ENCODE data around the gene LMNTD1. TPM values are rescaled to one million over a fixed set of nuclear protein-coding genes. Genes with fewer than 3 reads are reported as not detected.
"Not testable (repeated sequence)": the region's sequence is repeated elsewhere in the genome, so short reads cannot be mapped to it uniquely, and the experiment has no call there.

The LMNTD1 gene, protein sequence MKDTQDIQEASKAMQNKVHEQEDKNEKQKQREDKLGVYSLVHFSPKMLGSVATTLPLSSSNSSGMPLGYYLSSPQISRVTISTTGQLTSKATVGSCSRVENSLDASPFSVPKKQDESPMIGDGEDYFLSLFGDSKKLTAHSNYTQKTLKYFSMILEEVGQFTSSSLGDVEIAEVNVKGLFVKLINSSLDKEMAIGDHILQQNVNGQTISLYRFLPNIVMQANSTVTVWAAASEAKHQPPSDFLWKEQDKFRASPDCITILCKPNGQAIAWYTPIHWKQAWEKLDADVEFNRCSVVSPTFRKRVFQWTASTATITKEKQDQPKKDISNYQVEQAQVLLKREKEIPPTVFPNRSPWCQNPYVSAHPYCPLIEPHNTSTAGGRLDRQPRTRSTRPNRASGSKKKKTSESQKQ
- 0.21 TPM for polyA plus RNA-seq (2013, experiment 1 of 2)
- 0.12 TPM for polyA plus RNA-seq (2013, experiment 2 of 2)

GRCh38 chr12:25553098-25553497 is at the start of gene LMNTD1:
Gene LMNTD1 (minus strand): TSS chr12:25553283. CDS start chr12:25552959, 324 bp downstream.
- H2BK120ac ChIP-seq (ENCODE audit: low read depth, low read length): no peak within 1 kb of the TSS
- no peak within 1 kb of the TSS for H3K23ac ChIP-seq (ENCODE audit: low read depth, low read length, poor library complexity)
- H3K27ac ChIP-seq (replicated peaks; ENCODE audit: low read length): no peak within 1 kb of the TSS
- no peak within 1 kb of the TSS for H4K8ac ChIP-seq (ENCODE audit: low read depth, low read length)
- H3K4me2 ChIP-seq (ENCODE audit: insufficient read depth, low read length, poor library complexity, severe bottlenecking): no peak within 1 kb of the TSS
- H2BK15ac ChIP-seq (ENCODE audit: low read length): no peak within 1 kb of the TSS
- no peaks in the 10 kb centered on the region for H3K79me1 ChIP-seq (ENCODE audit: low read depth, low read length)
- no peaks in the 10 kb centered on the region for H3K36me3 ChIP-seq (replicated peaks in 1 of 2; ENCODE audit: control insufficient read depth in 2 of 2, insufficient read depth in 2 of 2, low read length in 2 of 2)
- no peaks in the 10 kb centered on the region for H3K4me1 ChIP-seq (ENCODE audit: control insufficient read depth in 2 of 2, insufficient read depth in 1 of 2, low read depth in 1 of 2, low read length in 2 of 2)
- no CpG with 5 or more reads among the region's 1 CpG for WGBS, 2 donors (ENCODE audit: extremely low coverage in 2 of 2, insufficient read length in 2 of 2, insufficient replicate concordance in 1 of 2)
- H3K18ac ChIP-seq (ENCODE audit: low read length): no peak within 1 kb of the TSS
- no peak within 1 kb of the TSS for H2BK12ac ChIP-seq (ENCODE audit: low read length)
- no peak for DNase-seq (ENCODE audit: low spot score)
- no peak within 1 kb of the TSS for H3K14ac ChIP-seq (ENCODE audit: low read length)
- no peaks in the 10 kb centered on the region for H3K9me3 ChIP-seq (replicated peaks in 1 of 2; ENCODE audit: control insufficient read depth in 2 of 2, insufficient read depth in 1 of 2, low read depth in 1 of 2, low read length in 2 of 2)
- no peak within 1 kb of the TSS for H3K4me3 ChIP-seq (ENCODE audit: low read length in 2 of 2)
- H4K91ac ChIP-seq (ENCODE audit: low read depth, low read length, poor library complexity): no peak within 1 kb of the TSS
- H3K27me3 ChIP-seq (ENCODE audit: control insufficient read depth in 3 of 3, insufficient read depth in 3 of 3, low read depth in 1 of 3, low read length in 3 of 3): no peaks in the 10 kb centered on the region
- no peak within 1 kb of the TSS for H3K9ac ChIP-seq (ENCODE audit: low read depth, low read length, poor library complexity)
- no peak within 1 kb of the TSS for H2AK5ac ChIP-seq (ENCODE audit: low read depth, low read length)
- no peak within 1 kb of the TSS for H3K4ac ChIP-seq (ENCODE audit: low read length)
- H2BK5ac ChIP-seq (ENCODE audit: low read length): no peak within 1 kb of the TSS
- H2AFZ ChIP-seq (ENCODE audit: low read length): no peak within 1 kb of the TSS

DNA sequence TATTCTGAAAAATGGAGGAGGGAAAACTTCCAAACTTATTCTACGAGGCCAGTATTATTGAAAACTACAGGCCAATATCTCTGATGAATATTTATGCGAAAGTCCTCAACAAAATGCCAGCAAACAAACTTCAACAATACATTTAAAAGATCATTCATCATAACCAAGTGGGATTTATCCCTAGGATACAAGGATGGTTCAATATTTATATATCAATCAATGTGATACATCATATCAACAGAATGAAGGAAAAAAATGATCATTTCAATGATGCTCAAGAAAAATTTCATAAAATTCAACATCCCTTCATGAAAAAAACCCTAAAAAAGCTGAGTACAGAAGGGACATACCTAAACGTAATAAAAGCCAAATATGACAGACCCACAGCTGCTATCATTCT is 45.9 kb upstream of the LMNTD1 start:
- no peak overlapping the region for H4K91ac ChIP-seq (ENCODE audit: low read depth, low read length, poor library complexity)
- H2AK5ac ChIP-seq (ENCODE audit: low read depth, low read length): no peak overlapping the region
- no peak overlapping the region for H3K4ac ChIP-seq (ENCODE audit: low read length)
- H2BK5ac ChIP-seq (ENCODE audit: low read length): no peak overlapping the region
- no peaks in the 10 kb centered on the region for H3K27me3 ChIP-seq (ENCODE audit: control insufficient read depth in 3 of 3, insufficient read depth in 3 of 3, low read depth in 1 of 3, low read length in 3 of 3)
- no peak overlapping the region for H3K14ac ChIP-seq (ENCODE audit: low read length)
- no peak overlapping the region for H2BK120ac ChIP-seq (ENCODE audit: low read depth, low read length)
- no peak overlapping the region for H3K4me3 ChIP-seq (ENCODE audit: low read length in 2 of 2)
- H3K4me1 ChIP-seq (ENCODE audit: control insufficient read depth in 2 of 2, insufficient read depth in 1 of 2, low read depth in 1 of 2, low read length in 2 of 2): peaks cover 0 to 2% of the 10 kb centered on the region in 2 donors
- no peak overlapping the region for H2AFZ ChIP-seq (ENCODE audit: low read length)
- no CpG with 5 or more reads among the region's 3 CpGs for WGBS, 2 donors (ENCODE audit: extremely low coverage in 2 of 2, insufficient read length in 2 of 2, insufficient replicate concordance in 1 of 2)
- no peak for DNase-seq (ENCODE audit: low spot score)
- H3K9me3 ChIP-seq (replicated peaks in 1 of 2; ENCODE audit: control insufficient read depth in 2 of 2, insufficient read depth in 1 of 2, low read depth in 1 of 2, low read length in 2 of 2): no peaks in the 10 kb centered on the region
- no peak overlapping the region for H2BK15ac ChIP-seq (ENCODE audit: low read length)
- H3K79me1 ChIP-seq (ENCODE audit: low read depth, low read length): no peaks in the 10 kb centered on the region
- H2BK12ac ChIP-seq (ENCODE audit: low read length): no peak overlapping the region
- no peaks in the 10 kb centered on the region for H3K36me3 ChIP-seq (replicated peaks in 1 of 2; ENCODE audit: control insufficient read depth in 2 of 2, insufficient read depth in 2 of 2, low read length in 2 of 2)
- no peak overlapping the region for H4K8ac ChIP-seq (ENCODE audit: low read depth, low read length)
- no peak overlapping the region for H3K23ac ChIP-seq (ENCODE audit: low read depth, low read length, poor library complexity)
- no peak overlapping the region for H3K27ac ChIP-seq (replicated peaks; ENCODE audit: low read length)
- no peak overlapping the region for H3K18ac ChIP-seq (ENCODE audit: low read length)
- H3K9ac ChIP-seq (ENCODE audit: low read depth, low read length, poor library complexity): no peak overlapping the region
- H3K4me2 ChIP-seq (ENCODE audit: insufficient read depth, low read length, poor library complexity, severe bottlenecking): no peak overlapping the region

GRCh38 chr12:25595496-25595895 is 42.4 kb upstream of the LMNTD1 start:
- not testable (repeated sequence) for H3K18ac ChIP-seq (ENCODE audit: low read length); H4K91ac ChIP-seq (ENCODE audit: low read depth, low read length, poor library complexity); H2AK5ac ChIP-seq (ENCODE audit: low read depth, low read length); H3K4me3 ChIP-seq (ENCODE audit: low read length in 2 of 2); H3K79me1 ChIP-seq (ENCODE audit: low read depth, low read length); H2BK15ac ChIP-seq (ENCODE audit: low read length); H2BK120ac ChIP-seq (ENCODE audit: low read depth, low read length); H4K8ac ChIP-seq (ENCODE audit: low read depth, low read length); H3K9me3 ChIP-seq (replicated peaks in 1 of 2; ENCODE audit: control insufficient read depth in 2 of 2, insufficient read depth in 1 of 2, low read depth in 1 of 2, low read length in 2 of 2); DNase-seq (ENCODE audit: low spot score); H3K27ac ChIP-seq (replicated peaks; ENCODE audit: low read length); H2BK5ac ChIP-seq (ENCODE audit: low read length); H3K14ac ChIP-seq (ENCODE audit: low read length); H3K27me3 ChIP-seq (ENCODE audit: control insufficient read depth in 3 of 3, insufficient read depth in 3 of 3, low read depth in 1 of 3, low read length in 3 of 3); H3K9ac ChIP-seq (ENCODE audit: low read depth, low read length, poor library complexity); H3K36me3 ChIP-seq (replicated peaks in 1 of 2; ENCODE audit: control insufficient read depth in 2 of 2, insufficient read depth in 2 of 2, low read length in 2 of 2); H2BK12ac ChIP-seq (ENCODE audit: low read length); H3K4me1 ChIP-seq (ENCODE audit: control insufficient read depth in 2 of 2, insufficient read depth in 1 of 2, low read depth in 1 of 2, low read length in 2 of 2); H2AFZ ChIP-seq (ENCODE audit: low read length); H3K23ac ChIP-seq (ENCODE audit: low read depth, low read length, poor library complexity); H3K4ac ChIP-seq (ENCODE audit: low read length); H3K4me2 ChIP-seq (ENCODE audit: insufficient read depth, low read length, poor library complexity, severe bottlenecking)

- Histone ChIP-seq H2BK12ac (ENCODE audit: low read length) (no peak overlapping the region), H2BK15ac (ENCODE audit: low read length) (no peak overlapping the region), H3K9me3 (replicated peaks in 1 of 2; ENCODE audit: control insufficient read depth in 2 of 2, insufficient read depth in 1 of 2, low read depth in 1 of 2, low read length in 2 of 2) (peaks cover 0 to 5% of the 10 kb centered on the region in 2 donors), H3K27me3 (ENCODE audit: control insufficient read depth in 3 of 3, insufficient read depth in 3 of 3, low read depth in 1 of 3, low read length in 3 of 3) (no peaks in the 10 kb centered on the region), H3K14ac (ENCODE audit: low read length) (no peak overlapping the region), H2AK5ac (ENCODE audit: low read depth, low read length) (no peak overlapping the region), H3K4me1 (ENCODE audit: control insufficient read depth in 2 of 2, insufficient read depth in 1 of 2, low read depth in 1 of 2, low read length in 2 of 2) (no peaks in the 10 kb centered on the region), H3K18ac (ENCODE audit: low read length) (no peak overlapping the region), H4K8ac (ENCODE audit: low read depth, low read length) (no peak overlapping the region), H3K36me3 (replicated peaks in 1 of 2; ENCODE audit: control insufficient read depth in 2 of 2, insufficient read depth in 2 of 2, low read length in 2 of 2) (no peaks in the 10 kb centered on the region), H2AFZ (ENCODE audit: low read length) (no peak overlapping the region), H3K79me1 (ENCODE audit: low read depth, low read length) (no peaks in the 10 kb centered on the region), H3K23ac (ENCODE audit: low read depth, low read length, poor library complexity) (no peak overlapping the region), H3K27ac (replicated peaks; ENCODE audit: low read length) (no peak overlapping the region), H2BK120ac (ENCODE audit: low read depth, low read length) (no peak overlapping the region), H3K4me3 (ENCODE audit: low read length in 2 of 2) (no peak overlapping the region), H3K4ac (ENCODE audit: low read length) (no peak overlapping the region), H3K4me2 (ENCODE audit: insufficient read depth, low read length, poor library complexity, severe bottlenecking) (no peak overlapping the region), H2BK5ac (ENCODE audit: low read length) (no peak overlapping the region), H4K91ac (ENCODE audit: low read depth, low read length, poor library complexity) (no peak overlapping the region), H3K9ac (ENCODE audit: low read depth, low read length, poor library complexity) (no peak overlapping the region)
- DNase-seq (ENCODE audit: low spot score): no peak
- WGBS, 2 donors (ENCODE audit: extremely low coverage in 2 of 2, insufficient read length in 2 of 2, insufficient replicate concordance in 1 of 2): no CpG with 5 or more reads among the region's 2 CpGs
These were observed 41.3 kb upstream of the LMNTD1 start for GRCh38 chr12:25594376-25594775.

Measured in neuronal stem cell (in vitro differentiated cells).